Smooth muscle cell of the brain vasculature (primary cell): ENCODE results near the gene TMEM221.
"Not testable (repeated sequence)": the region's sequence is repeated elsewhere in the genome, so short reads cannot be mapped to it uniquely, and the experiment has no call there.

ENCODE experiments used
- DNase-seq: peaks from one replicate; pipeline ENCODE4 v3.0.0-alpha.2; 2012; ENCODE audit warnings: low read depth, low spot score

TMEM221 gene

DNA sequence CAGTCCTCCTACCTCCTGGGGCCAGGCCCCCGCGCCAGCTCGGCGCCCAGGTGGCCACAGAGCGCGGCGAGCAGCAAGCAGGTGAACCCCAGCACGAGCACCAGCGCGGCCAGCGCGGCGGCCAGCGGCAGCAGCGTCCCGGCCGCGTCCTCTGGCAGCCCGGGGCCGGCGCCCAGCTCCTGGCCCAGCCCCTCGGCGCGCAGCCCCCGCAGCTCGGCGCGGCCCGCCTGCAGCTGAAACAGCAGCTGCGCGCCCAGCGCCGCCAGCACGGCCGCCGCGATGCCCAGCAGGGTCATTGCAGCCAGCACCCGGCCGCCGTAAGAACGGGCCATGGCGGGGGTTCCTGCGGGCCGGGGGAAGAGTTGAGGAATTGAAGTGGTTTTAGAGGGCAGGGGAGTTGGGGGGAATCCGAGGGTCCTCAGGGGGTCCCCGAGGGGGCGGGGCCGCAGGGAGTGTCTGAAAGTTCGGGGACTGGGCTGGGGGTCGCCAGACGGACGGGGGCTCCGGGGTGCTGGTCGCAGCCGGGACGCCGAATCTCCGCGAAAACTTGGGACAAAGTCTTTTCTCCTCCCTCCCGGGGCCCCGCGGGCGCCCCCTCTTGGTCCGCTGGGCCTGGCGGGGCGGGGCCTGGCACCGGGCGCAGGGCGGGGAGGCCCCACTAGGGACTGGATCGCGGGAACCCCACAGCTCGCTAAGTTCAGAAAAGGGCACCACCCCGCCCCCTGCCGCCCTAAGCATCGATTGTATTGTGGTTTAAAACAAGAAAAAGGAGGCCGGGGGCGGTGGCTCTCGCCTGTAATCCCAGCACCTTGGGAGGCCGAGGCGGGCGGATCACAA, at the start of gene TMEM221:
Gene TMEM221, minus strand, starts transcription at position 538 of the 837 bp plus-strand sequence. Its CDS starts 206 bp downstream, at position 332.
- no peak for DNase-seq

GRCh38 chr19:17497149-17497798, 48.8 kb upstream of the TMEM221 start:
- no peak for DNase-seq

DNA sequence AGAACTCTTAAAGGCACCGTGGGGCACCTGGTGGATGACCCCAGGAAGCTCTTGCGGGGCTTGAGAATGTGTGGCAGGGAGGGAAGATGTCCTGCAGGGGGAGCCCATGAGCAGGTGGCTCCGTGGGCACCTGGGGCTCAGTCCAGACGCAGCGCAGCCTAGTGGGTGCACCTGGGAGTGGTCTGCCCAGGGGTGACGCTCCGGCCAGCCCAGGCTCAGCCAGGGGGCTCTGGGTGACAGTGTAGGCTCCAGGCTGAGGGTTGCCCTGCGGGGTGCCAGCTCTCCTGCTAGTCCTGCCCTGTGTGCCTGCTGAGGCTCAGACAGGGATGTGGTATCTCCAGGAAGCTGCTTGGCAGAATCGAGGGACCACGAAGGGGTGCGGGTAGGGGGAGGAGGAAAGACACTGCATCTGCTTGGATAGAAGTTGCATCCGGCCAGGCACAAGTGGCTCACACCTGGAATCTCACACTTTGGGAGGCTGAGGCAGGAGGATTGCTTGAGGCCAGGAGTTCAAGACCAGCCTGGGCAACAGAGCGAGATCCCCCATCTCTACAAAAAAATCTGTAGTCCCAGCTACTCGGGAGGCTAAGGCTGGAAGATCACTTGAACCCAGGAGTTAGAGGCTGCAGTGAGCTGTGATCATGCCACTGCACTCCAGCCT, 48.0 kb upstream of the TMEM221 start:
- DNase-seq, result no peak

GRCh38 chr19:17495639-17496296, 47.3 kb upstream of the TMEM221 start:
- no peak for DNase-seq

- DNase-seq, result no peak
Observed at GRCh38 chr19:17491287-17491686, 42.8 kb upstream of the TMEM221 start.

DNA sequence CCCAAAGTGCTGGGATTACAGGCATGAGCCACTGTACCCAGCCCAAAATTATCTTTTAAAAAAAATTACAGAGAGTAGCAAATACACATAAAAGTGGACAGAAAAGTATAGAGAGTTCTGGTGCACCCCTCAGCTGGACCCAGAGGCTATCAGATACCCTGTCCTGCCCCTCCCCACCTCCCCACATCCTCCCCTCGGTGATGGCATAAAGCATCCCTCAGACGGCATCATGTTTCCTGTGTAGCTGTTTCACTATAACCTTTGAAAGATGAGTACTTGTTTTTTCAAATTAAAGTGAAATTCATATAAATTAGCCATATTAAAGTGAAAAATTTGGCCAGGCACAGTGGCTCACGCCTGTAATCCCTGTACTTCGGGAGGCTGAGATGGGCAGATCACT, 41.9 kb upstream of the TMEM221 start:
- DNase-seq, result no peak

DNA sequence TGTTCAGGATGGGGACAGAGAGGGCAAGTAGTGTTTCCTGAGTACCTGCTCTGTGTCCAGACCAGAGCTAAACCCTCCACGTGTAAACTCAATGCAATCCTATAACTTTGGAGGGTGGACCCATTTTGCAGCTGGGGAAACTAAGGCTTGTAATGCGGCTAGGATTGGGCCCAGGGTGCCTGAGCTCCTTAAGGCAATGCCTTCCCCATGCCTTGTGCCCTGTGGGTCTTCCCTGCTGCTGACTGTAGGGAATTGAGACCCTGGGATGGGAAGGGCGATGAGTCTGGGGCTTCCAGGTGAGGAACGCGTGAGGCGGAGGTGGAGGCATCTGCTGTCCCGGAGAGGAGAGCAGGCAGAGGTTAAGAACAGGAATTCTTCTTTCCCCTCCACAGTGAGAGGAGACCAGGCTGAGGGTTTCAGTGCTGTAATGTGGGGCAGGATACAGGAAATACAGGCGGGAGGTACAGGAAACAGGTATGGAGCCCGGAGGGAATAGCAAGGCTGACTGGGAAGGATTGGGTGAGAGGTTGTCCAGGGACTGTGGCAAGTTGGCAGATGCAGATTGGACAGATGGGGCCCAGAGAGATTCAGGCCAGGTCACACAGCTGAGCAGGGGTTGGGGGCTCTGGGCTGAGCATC, 41.0 kb upstream of the TMEM221 start:
- DNase-seq, result no peak

GRCh38 chr19:17488593-17489391, 40.3 kb upstream of the TMEM221 start:
- no peak for DNase-seq

DNA sequence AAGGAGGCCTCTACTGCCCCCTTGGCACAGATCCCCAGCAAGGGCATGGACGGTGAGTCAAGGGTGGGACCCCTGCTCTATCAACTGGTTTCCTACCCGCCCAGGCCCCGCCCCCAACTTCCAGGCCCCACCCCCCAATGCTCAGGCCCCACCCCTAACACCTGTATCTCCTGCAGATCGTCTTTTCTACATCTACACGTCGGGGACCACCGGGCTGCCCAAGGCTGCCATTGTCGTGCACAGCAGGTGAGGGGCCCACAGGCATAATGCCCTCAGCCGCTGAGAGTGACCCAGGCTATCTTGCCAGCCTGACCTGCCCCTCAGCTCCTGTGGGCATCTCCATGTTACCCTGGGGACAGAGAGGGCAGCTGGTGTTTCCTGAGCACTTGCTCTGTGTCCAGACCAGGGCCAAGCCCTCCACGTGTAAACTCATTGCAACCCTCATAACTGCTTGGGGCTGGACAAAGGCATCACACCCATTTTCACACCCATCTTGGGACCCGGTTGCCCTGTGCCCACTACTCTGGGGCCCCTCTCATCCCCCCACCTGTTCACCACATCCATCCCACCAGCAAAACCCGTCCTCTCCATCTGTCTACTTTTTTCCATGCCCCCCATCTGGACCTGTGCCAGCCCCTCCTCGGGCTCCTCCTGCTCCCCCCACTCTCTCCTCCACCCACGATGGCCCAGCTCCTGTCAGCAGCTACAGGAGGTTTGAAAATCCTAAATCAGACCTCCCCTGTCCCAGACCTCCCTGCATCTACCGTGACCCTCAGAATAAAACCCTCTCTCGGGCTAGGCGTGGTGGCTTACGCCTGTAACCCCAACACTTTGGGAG, 39.0 kb upstream of the TMEM221 start:
- DNase-seq, result no peak

GRCh38 chr19:17486545-17487240, 38.2 kb upstream of the TMEM221 start:
- no peak for DNase-seq

DNA sequence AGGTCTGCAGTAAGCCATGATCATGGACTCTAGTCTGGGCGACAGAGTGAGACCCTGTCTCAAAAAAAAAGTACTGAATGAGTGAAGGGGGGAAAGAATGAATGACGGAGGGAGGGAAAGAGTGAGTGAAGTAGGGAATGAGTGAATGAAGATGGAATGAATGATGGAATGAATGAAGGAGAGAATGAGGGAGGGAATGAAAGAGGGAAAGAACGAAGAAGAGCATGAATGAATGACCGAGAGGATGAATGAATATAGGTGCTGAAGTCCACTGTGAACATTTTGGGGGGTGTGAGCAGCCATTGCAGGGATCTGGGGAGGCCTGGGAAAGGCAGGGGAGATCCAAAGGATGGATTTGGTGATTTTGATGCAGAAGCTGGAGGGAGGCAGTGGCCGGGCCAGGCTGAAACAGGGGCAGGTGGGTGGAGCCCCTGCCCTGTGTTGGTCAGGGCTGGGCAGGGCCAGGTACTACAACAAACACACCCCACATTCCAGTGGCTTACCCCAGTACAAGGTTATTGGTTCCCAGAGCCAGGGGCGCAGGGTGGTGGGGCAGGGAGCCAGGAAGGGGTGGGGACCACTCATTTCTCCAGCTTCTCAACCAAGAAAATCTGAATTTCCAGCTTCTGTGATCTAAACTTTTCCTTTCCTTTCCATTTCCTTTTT, 36.2 kb upstream of the TMEM221 start:
- no peak for DNase-seq

DNA sequence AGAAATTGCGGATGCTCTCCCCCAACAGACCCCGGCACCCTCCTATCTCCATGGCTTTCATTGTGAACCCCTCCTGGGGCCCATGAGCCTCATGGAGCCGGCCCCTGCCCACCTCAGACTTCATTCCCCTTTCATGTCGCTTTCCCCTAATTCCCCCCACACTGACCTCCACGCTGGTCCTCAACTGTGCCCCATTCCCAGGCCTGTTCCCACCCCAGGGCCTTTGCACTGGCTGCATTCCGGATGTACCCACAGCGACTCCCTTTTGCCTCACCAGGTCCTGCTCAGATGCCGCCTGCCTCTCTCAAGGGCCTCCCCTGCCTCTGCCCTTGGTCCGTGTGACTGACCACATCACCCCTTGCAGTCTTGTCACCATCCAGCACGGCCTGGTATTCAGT, 35.1 kb upstream of the TMEM221 start:
- no peak for DNase-seq

DNA sequence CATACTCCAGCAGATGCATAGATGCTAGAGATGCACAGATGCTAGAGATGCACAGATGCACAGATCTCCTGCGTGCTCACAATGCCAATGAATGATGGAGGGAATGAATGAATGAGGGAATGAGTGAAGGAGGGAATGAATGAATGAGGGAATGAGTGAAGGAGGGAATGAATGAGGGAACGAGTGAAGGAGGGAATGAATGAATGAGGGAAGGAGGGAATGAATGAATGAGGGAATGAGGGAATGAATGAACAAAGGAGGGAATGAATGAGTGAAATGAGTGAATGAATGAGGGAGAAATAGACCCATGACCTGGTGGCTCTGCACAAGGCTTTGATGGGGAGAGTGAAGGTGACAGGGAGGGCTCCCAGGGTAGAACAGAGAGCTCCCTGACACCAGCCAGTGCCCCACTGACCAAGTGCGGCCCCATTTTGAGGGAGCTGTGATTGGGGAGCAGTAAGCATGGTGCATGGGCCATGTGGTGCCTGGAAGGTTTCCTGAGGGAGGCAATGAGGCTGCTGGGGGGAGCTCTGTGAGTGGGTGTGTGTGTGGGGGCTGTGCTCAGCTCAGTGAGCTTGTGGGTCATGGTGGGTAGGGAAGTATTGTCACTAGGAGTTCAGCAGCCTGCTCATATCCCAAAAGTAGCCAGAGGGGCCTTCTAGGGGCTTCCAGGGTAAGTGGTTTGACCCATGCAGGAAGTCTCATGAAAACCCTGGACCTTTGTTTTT, 34.6 kb upstream of the TMEM221 start:
- DNase-seq, result no peak

DNA sequence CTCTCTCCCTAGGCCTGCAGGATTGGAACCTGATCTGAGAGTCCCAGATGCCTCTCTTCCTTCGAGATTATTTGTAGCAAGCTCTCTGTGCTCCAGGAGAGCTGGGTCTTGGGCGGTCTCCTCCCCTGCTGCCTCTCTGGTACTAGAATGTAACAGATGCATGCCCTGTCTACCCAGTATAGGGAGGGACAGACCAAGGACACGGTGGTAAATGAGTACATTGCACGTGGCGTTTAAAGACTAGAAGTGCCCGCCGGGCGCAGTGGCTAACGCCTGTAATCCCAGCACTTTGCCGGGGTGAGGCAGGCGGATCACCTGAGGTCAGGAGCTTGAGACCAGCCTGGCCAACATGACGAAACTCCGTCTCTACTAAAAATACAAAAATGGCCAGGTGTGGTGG, 33.5 kb upstream of the TMEM221 start:
- no peak for DNase-seq

DNA sequence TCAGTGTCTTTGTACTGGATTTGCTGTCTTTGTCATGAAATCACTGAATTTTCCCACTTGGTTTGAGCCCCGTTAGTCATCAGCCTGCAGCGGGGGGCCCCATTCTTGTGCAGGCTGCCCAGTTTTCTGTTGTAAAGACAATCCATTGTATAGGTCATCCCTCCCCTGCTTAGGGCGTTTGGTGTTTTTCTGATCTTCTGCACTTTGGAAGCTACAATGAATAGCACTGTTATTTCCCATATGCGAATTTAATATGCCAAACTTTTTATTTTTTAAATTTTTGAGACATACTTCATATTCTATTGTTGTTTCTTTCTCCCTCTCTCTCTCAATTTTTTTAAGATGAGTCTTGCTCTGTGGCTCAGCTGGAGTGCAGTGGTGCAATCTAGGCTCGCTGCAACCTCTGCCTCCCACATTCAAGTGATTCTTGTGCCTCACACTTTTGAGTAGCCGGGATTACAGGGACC, 30.9 kb upstream of the TMEM221 start:
- DNase-seq, result no peak

GRCh38 chr19:17475541-17476115, 27.2 kb upstream of the TMEM221 start:
- DNase-seq, result no peak

GRCh38 chr19:17475011-17475540, 26.6 kb upstream of the TMEM221 start:
- DNase-seq, result not testable (repeated sequence)
